Osteoblast (primary cell): ENCODE data around the gene NUP98. TPM values are rescaled to one million over a fixed set of nuclear protein-coding genes. Genes with fewer than 3 reads are reported as not detected.

Source experiments
- DNase-seq: peaks from one replicate; pipeline ENCODE4 v3.0.0; 2011; ENCODE audit warnings: low spot score, mixed read lengths; ENCODE audit not compliant: insufficient read length; ENCODE audit errors: missing footprints
- H2AFZ ChIP-seq: 2 replicates; pipeline ENCODE4 v1.6.0; 2011; ENCODE audit warnings: mild to moderate bottlenecking, low read length
- H3K27ac ChIP-seq: 2 replicates; pipeline ENCODE4 v1.5.1; 2011; ENCODE audit warnings: mild to moderate bottlenecking, low read depth, low read length, moderate library complexity
- H3K27me3 ChIP-seq: 2 replicates; pipeline ENCODE4 v1.6.0; 2012; ENCODE audit warnings: mild to moderate bottlenecking, control low read depth, inconsistent platforms, low read length, moderate library complexity; ENCODE audit not compliant: insufficient read depth
- H3K36me3 ChIP-seq: 2 replicates; pipeline ENCODE4 v1.5.1; 2011; ENCODE audit warnings: mild to moderate bottlenecking, low read length, control low read depth, moderate library complexity; ENCODE audit not compliant: insufficient read depth
- H3K4me1 ChIP-seq: 2 replicates; pipeline ENCODE4 v1.5.1; 2011; ENCODE audit warnings: mild to moderate bottlenecking, low read length, control low read depth, moderate library complexity; ENCODE audit not compliant: insufficient read depth
- H3K4me2 ChIP-seq: 2 replicates; pipeline ENCODE4 v1.6.0; 2011; ENCODE audit warnings: mild to moderate bottlenecking, low read length; ENCODE audit not compliant: insufficient read depth
- H3K4me3 ChIP-seq: fragments of 200-600 bp; sonication (generic); 3 replicates; pipeline ENCODE4 v1.5.1; 2012; ENCODE audit warnings: mild to moderate bottlenecking, low read length, inconsistent platforms; ENCODE audit not compliant: insufficient read depth
- H3K79me2 ChIP-seq: 2 replicates; pipeline ENCODE4 v1.6.0; 2012; ENCODE audit warnings: mild to moderate bottlenecking, low read length, control low read depth, inconsistent platforms; ENCODE audit not compliant: insufficient read depth
- H3K9me3 ChIP-seq: 2 replicates; pipeline ENCODE4 v1.5.1; 2011; ENCODE audit warnings: low read depth, low read length, control low read depth
- H4K20me1 ChIP-seq: 2 replicates; pipeline ENCODE4 v1.6.0; 2012; ENCODE audit warnings: mild to moderate bottlenecking, low read length, control low read depth; ENCODE audit not compliant: insufficient read depth
- small RNA-seq: library from RNA; depleted of rRNA; stranded (forward); fragments of <200 nt; gene quantifications from one replicate; pipeline ENCODE3, GENCODE V24; 2012
- total RNA-seq: library from RNA; depleted of rRNA; stranded (reverse); fragments of >200 nt; gene quantifications from 2 replicates; pipeline ENCODE4 v1.2.3, GENCODE V29; 2012
- TF ChIP-seq, protein P1 (sequence below): IDR thresholded peaks from 2 replicates; pipeline ENCODE4 v1.5.1; 2011; ENCODE audit warnings: mild to moderate bottlenecking, low read depth, low read length, moderate library complexity; ENCODE audit errors: extremely low read depth

Gene NUP98
- total RNA-seq, 1 donor, result 114 TPM

DNA sequence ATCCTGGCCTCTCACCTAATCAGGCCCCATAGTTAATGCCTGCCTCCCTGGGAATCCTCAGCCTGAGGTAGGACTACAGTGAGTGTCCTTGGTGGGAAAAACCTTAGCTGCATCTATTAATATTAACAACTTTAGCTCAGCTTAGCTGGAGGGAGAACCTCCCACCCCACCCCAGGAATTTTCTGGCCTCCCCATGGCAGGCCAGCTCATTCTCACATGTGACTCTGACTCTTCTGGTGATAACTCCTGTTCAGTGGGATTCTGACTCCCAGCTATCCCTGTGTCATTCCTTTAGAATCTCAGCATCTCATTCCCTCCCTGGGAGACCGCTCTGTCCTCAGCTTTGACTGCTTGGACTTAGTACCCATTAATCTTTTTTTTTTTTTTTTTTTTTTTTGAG is 170.1 kb downstream of the NUP98 start:
- Histone ChIP-seq H3K4me2 (no peak overlapping the region), H3K79me2 (no peaks in the 10 kb centered on the region), H2AFZ (no peak overlapping the region), H3K36me3 (no peaks in the 10 kb centered on the region), H3K9me3 (no peaks in the 10 kb centered on the region), H3K27me3 (no peaks in the 10 kb centered on the region), H4K20me1 (no peaks in the 10 kb centered on the region), H3K4me3 (no peak overlapping the region), H3K4me1 (no peaks in the 10 kb centered on the region), H3K27ac (no peak overlapping the region)
- peak; percentile 92 for DNase-seq
- TF ChIP-seq, protein P1, sequence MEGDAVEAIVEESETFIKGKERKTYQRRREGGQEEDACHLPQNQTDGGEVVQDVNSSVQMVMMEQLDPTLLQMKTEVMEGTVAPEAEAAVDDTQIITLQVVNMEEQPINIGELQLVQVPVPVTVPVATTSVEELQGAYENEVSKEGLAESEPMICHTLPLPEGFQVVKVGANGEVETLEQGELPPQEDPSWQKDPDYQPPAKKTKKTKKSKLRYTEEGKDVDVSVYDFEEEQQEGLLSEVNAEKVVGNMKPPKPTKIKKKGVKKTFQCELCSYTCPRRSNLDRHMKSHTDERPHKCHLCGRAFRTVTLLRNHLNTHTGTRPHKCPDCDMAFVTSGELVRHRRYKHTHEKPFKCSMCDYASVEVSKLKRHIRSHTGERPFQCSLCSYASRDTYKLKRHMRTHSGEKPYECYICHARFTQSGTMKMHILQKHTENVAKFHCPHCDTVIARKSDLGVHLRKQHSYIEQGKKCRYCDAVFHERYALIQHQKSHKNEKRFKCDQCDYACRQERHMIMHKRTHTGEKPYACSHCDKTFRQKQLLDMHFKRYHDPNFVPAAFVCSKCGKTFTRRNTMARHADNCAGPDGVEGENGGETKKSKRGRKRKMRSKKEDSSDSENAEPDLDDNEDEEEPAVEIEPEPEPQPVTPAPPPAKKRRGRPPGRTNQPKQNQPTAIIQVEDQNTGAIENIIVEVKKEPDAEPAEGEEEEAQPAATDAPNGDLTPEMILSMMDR, result no peak

DNA sequence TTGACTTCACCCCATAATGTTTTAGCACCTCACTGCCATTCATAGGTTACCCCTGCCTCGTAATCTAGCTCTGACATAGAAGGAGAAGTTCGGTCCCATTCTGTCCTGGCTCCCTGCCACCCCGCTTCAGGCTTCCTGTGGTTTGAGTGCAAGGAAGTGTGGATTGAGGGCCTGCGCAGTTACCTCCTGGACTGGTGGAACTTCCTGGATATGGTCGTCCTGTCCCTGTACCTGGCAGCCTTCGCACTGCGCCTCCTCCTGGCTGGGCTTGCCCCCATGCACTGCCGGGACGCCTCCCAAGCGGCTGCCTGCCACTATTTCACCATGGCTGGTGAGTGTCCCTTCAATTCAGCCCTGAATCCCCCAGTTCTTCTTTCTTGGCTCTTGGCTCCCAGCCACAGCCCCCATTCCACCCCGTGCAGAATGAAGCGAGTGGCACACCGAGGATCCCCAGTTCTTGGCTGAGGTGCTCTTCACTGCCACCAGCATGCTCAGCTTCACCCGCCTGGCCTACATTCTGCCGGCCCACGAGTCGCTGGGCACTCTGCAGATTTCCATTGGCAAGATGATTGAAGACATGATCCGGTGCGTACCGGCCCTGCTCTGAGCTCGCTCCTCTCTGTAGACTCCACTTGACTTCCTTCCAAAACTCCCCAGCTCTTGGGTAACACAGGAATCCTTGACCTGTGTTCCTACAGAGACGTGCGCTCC is 170.9 kb downstream of the NUP98 start:
- peak; percentile 61 for DNase-seq

More for the DNA sequence above, 170.9 kb downstream of the NUP98 start:
- H4K20me1 ChIP-seq, result no peaks in the 10 kb centered on the region
- no peak overlapping the region for H3K27ac ChIP-seq
- no peaks in the 10 kb centered on the region for H3K4me1 ChIP-seq
- no peak overlapping the region for H3K4me3 ChIP-seq
- H3K9me3 ChIP-seq, result no peaks in the 10 kb centered on the region
- H3K36me3 ChIP-seq, result no peaks in the 10 kb centered on the region
- no peak overlapping the region for H3K4me2 ChIP-seq
- TF ChIP-seq, protein P1, result no peak
- H3K27me3 ChIP-seq, result no peaks in the 10 kb centered on the region
- H2AFZ ChIP-seq, result no peak overlapping the region
- H3K79me2 ChIP-seq, result no peaks in the 10 kb centered on the region

Small RNA genes within 50 kb of the gene (small RNA-seq; reads per million reads assigned to genes)
- not detected for gene RF00019
- not detected for gene RNU6-1143P
- gene RNU7-50P, result not detected

Other genes with a start within 250 kb of the NUP98 start
- gene ART5, start 155.6 kb downstream of the NUP98 start, total RNA-seq, result 0.29 and 0.36 TPM in 2 replicates
- not detected in 2 replicates for gene ART1, start 152.4 kb downstream of the NUP98 start, total RNA-seq
- gene CHRNA10, start 126.2 kb downstream of the NUP98 start, total RNA-seq, result 0.29 and 0.72 TPM in 2 replicates
- gene PGAP2, start 11.0 kb upstream of the NUP98 start, total RNA-seq, result 10.3 and 10.9 TPM in 2 replicates
- 13.3 and 17.0 TPM in 2 replicates for gene RHOG, start 43.4 kb upstream of the NUP98 start, total RNA-seq
- gene STIM1, start 58.1 kb upstream of the NUP98 start, total RNA-seq, result 57.5 and 57.9 TPM in 2 replicates